Fibroblast of skin of right biceps (primary cell): ENCODE data around the gene SELPLG.
A peak's percentile ranks its signal among the peaks of the same experiment; 100 is the strongest.
"Not testable (repeated sequence)": the region's sequence is repeated elsewhere in the genome, so short reads cannot be mapped to it uniquely, and the experiment has no call there.

Experiments
- DNase-seq: peaks from one replicate; pipeline ENCODE4 v3.0.0-alpha.2; 2013

Gene SELPLG

GRCh38 chr12:108654622-108655021 lies 20.9 kb upstream of the SELPLG start:
- not testable (repeated sequence) for DNase-seq

GRCh38 chr12:108653922-108654321 lies 20.2 kb upstream of the SELPLG start:
- DNase-seq: no peak

- no peak for DNase-seq
Measured at GRCh38 chr12:108653082-108653516, 19.4 kb upstream of the SELPLG start.

- DNase-seq: no peak
Measured at GRCh38 chr12:108650083-108650482, 16.4 kb upstream of the SELPLG start.

- peak; percentile 92 for DNase-seq
Measured at GRCh38 chr12:108649669-108650068, 16.0 kb upstream of the SELPLG start.

- DNase-seq: peak; percentile 85
Measured at GRCh38 chr12:108649126-108649525, 15.4 kb upstream of the SELPLG start.

GRCh38 chr12:108648371-108648770 lies 14.7 kb upstream of the SELPLG start:
- no peak for DNase-seq

- DNase-seq: no peak
Measured at GRCh38 chr12:108647585-108648287, 14.0 kb upstream of the SELPLG start.

GRCh38 chr12:108646600-108647579 lies 13.2 kb upstream of the SELPLG start:
- peak; percentile 62 for DNase-seq

GRCh38 chr12:108645686-108646599 lies 12.2 kb upstream of the SELPLG start:
- no peak for DNase-seq

GRCh38 chr12:108644811-108645120 lies 11.1 kb upstream of the SELPLG start:
- no peak for DNase-seq

- no peak for DNase-seq
Measured at GRCh38 chr12:108643941-108644810, 10.5 kb upstream of the SELPLG start.

- no peak for DNase-seq
Measured at GRCh38 chr12:108642899-108643654, 9.4 kb upstream of the SELPLG start.

- no peak for DNase-seq
Measured at GRCh38 chr12:108642269-108642870, 8.7 kb upstream of the SELPLG start.

GRCh38 chr12:108641446-108642268 lies 8.0 kb upstream of the SELPLG start:
- DNase-seq: no peak

- peak; percentile 64 for DNase-seq
Measured at GRCh38 chr12:108640802-108641445, 7.2 kb upstream of the SELPLG start.

GRCh38 chr12:108638997-108639822 lies 5.5 kb upstream of the SELPLG start:
- no peak for DNase-seq

- peak; percentile 52 for DNase-seq
Measured at GRCh38 chr12:108638141-108638827, 4.6 kb upstream of the SELPLG start.
